HepG2 (cell line): Measurements from ENCODE around the gene SERPINE2. TPM values are rescaled to one million over a fixed set of nuclear protein-coding genes. Genes with fewer than 3 reads are reported as not detected.
A peak's percentile ranks its signal among the peaks of the same experiment; 100 is the strongest.

Experiments used
- BCLAF1 ChIP-seq: fragments of 450-650 bp; IDR thresholded peaks from 2 replicates; pipeline ENCODE4 v1.6.1; 2017; ENCODE audit warnings: mild to moderate bottlenecking
- BRCA1 ChIP-seq: sonication (generic); formaldehyde crosslinking; IDR thresholded peaks from 2 replicates; pipeline ENCODE4 v1.4.0; 2020; ENCODE audit warnings: missing genetic modification reagents
- HES4 ChIP-seq: sonication (generic); formaldehyde crosslinking; IDR thresholded peaks from 2 replicates; pipeline ENCODE4 v1.9.0; 2021; ENCODE audit warnings: mild to moderate bottlenecking, missing genetic modification reagents, borderline replicate concordance
- HMG20B ChIP-seq: conservative IDR thresholded peaks from 2 replicates; pipeline ENCODE4 v1.6.1; 2016; ENCODE audit warnings: missing genetic modification reagents, missing compliant biosample characterization
- KDM6A ChIP-seq: IDR thresholded peaks from 2 replicates; pipeline ENCODE4 v1.6.1; 2016; ENCODE audit warnings: low read depth
- KLF15 ChIP-seq: sonication (generic); formaldehyde crosslinking; IDR thresholded peaks from 2 replicates; pipeline ENCODE4 v1.8.1; 2023; ENCODE audit warnings: borderline replicate concordance, mild to moderate bottlenecking, inconsistent platforms, missing genetic modification reagents, mixed read lengths
- LBX2 ChIP-seq: sonication (generic); formaldehyde crosslinking; IDR thresholded peaks from 2 replicates; pipeline ENCODE4 v1.5.0; 2020; ENCODE audit warnings: missing genetic modification reagents, mild to moderate bottlenecking, borderline replicate concordance
- NR1H2 ChIP-seq: sonication (generic); formaldehyde crosslinking; IDR thresholded peaks from 2 replicates; pipeline ENCODE4 v1.8.1; 2022; ENCODE audit warnings: low read depth, missing genetic modification reagents, borderline replicate concordance
- RBM22 ChIP-seq: fragments of 200-400 bp; formaldehyde crosslinking; optimal IDR thresholded peaks from 2 replicates; pipeline ENCODE3; 2017; ENCODE audit warnings: mild to moderate bottlenecking, low read length, moderate library complexity
- ZNF607 ChIP-seq: sonication (generic); formaldehyde crosslinking; IDR thresholded peaks from 2 replicates; pipeline ENCODE4 v1.5.1; 2020; ENCODE audit warnings: missing genetic modification reagents, mild to moderate bottlenecking, borderline replicate concordance
- ZNF720 ChIP-seq: sonication (generic); formaldehyde crosslinking; IDR thresholded peaks from 2 replicates; pipeline ENCODE4 v1.4.0; 2020; ENCODE audit warnings: missing genetic modification reagents
- ZNF747 ChIP-seq: sonication (generic); formaldehyde crosslinking; IDR thresholded peaks from 2 replicates; pipeline ENCODE4 v1.8.1; 2023; ENCODE audit warnings: missing genetic modification reagents, mild to moderate bottlenecking, borderline replicate concordance
- ZNF784 ChIP-seq: sonication (generic); formaldehyde crosslinking; IDR thresholded peaks from 2 replicates; pipeline ENCODE4 v1.5.1; 2020; ENCODE audit warnings: missing genetic modification reagents, mild to moderate bottlenecking, borderline replicate concordance
- polyA plus RNA-seq, 8 experiments: library from polyadenylated mRNA; depleted of rRNA in 3 of 8; stranded (reverse) in 7 of 8; unstranded in 1 of 8; fragments of >200 nt; fragmentation: Illumina TruSeq in 4 of 8; extraction: Trizol in 4 of 8; gene quantifications; 2 replicates each; pipeline versions ENCODE4 v1.2.1 to v1.2.3, GENCODE V29; 2011 to 2016; ENCODE audit warnings: low read depth in 4 of 8, missing spikeins in 1 of 8, mixed read lengths in 1 of 8; ENCODE audit not compliant: insufficient read depth in 1 of 8
- total RNA-seq, 5 experiments: library from RNA; depleted of rRNA; stranded (reverse); fragments of >200 nt; fragmentation: Illumina TruSeq; extraction: Trizol; gene quantifications; 2 replicates each; pipeline ENCODE4 v1.2.3, GENCODE V29; 2016; ENCODE audit warnings: low read depth in 1 of 5
- TF ChIP-seq, protein P1 (sequence below): sonication (generic); formaldehyde crosslinking; IDR thresholded peaks from 2 replicates; pipeline ENCODE4 v1.9.0; 2021; ENCODE audit warnings: missing genetic modification reagents, borderline replicate concordance
- TF ChIP-seq, protein P2 (sequence below): sonication (generic); formaldehyde crosslinking; IDR thresholded peaks from 2 replicates; pipeline ENCODE4 v1.5.1; 2020; ENCODE audit warnings: mild to moderate bottlenecking, missing genetic modification reagents
- TF ChIP-seq, protein P3 (sequence below): sonication (generic); formaldehyde crosslinking; IDR thresholded peaks from 2 replicates; pipeline ENCODE4 v1.4.0; 2020; ENCODE audit warnings: missing genetic modification reagents

Gene SERPINE2
- total and polyA plus RNA-seq, 2 of the 13 experiments (the other 11 are each of a cell fraction or from before 2014, with no cell fraction given), result 7.9 to 18.1 TPM

- TF ChIP-seq, protein P1, sequence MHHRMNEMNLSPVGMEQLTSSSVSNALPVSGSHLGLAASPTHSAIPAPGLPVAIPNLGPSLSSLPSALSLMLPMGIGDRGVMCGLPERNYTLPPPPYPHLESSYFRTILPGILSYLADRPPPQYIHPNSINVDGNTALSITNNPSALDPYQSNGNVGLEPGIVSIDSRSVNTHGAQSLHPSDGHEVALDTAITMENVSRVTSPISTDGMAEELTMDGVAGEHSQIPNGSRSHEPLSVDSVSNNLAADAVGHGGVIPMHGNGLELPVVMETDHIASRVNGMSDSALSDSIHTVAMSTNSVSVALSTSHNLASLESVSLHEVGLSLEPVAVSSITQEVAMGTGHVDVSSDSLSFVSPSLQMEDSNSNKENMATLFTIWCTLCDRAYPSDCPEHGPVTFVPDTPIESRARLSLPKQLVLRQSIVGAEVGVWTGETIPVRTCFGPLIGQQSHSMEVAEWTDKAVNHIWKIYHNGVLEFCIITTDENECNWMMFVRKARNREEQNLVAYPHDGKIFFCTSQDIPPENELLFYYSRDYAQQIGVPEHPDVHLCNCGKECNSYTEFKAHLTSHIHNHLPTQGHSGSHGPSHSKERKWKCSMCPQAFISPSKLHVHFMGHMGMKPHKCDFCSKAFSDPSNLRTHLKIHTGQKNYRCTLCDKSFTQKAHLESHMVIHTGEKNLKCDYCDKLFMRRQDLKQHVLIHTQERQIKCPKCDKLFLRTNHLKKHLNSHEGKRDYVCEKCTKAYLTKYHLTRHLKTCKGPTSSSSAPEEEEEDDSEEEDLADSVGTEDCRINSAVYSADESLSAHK (CRISPR knock-in tag), result 0 out of 2 replicates have a peak, but pooled peaks have one; percentile 64
- TF ChIP-seq, protein P2, sequence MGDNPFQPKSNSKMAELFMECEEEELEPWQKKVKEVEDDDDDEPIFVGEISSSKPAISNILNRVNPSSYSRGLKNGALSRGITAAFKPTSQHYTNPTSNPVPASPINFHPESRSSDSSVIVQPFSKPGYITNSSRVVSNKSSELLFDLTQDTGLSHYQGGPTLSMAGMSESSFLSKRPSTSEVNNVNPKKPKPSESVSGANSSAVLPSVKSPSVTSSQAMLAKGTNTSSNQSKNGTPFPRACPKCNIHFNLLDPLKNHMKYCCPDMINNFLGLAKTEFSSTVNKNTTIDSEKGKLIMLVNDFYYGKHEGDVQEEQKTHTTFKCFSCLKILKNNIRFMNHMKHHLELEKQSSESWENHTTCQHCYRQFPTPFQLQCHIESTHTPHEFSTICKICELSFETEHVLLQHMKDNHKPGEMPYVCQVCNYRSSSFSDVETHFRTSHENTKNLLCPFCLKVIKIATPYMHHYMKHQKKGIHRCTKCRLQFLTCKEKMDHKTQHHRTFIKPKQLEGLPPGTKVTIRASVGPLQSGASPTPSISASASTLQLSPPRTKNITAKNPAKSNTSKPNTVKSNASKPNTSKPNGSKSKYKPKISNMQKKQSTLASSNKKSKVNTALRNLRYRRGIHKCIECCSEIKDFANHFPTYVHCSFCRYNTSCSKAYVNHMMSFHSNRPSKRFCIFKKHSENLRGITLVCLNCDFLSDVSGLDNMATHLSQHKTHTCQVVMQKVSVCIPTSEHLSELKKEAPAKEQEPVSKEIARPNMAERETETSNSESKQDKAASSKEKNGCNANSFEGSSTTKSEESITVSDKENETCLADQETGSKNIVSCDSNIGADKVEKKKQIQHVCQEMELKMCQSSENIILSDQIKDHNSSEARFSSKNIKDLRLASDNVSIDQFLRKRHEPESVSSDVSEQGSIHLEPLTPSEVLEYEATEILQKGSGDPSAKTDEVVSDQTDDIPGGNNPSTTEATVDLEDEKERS, result peak; percentile 88; the same call in 1 of the 2 replicates
- 0 out of 2 replicates have a peak, but pooled peaks have one; percentile 51 for TF ChIP-seq NR1H2 (CRISPR knock-in tag)
- TF ChIP-seq RBM22, result no peak
- TF ChIP-seq LBX2 (CRISPR knock-in tag), result no peak; the same call in 1 of the 2 replicates
- TF ChIP-seq KLF15 (CRISPR knock-in tag), result no peak
- TF ChIP-seq ZNF784 (CRISPR knock-in tag), result peak; percentile 85
- 0 out of 2 replicates have a peak, but pooled peaks have one; percentile 39 for TF ChIP-seq KDM6A (CRISPR knock-in tag)
- peak; percentile 85 for TF ChIP-seq HES4 (CRISPR knock-in tag)
- TF ChIP-seq HMG20B (CRISPR knock-in tag), result peak; percentile 84
- TF ChIP-seq BCLAF1, result no peak
- peak; percentile 94 for TF ChIP-seq ZNF607 (CRISPR knock-in tag)
- TF ChIP-seq BRCA1 (CRISPR knock-in tag), result peak; percentile 76; the same call in 1 of the 2 replicates
- peak; percentile 95 for TF ChIP-seq ZNF747 (CRISPR knock-in tag)
- no peak for TF ChIP-seq ZNF720 (CRISPR knock-in tag)
- TF ChIP-seq, protein P3, sequence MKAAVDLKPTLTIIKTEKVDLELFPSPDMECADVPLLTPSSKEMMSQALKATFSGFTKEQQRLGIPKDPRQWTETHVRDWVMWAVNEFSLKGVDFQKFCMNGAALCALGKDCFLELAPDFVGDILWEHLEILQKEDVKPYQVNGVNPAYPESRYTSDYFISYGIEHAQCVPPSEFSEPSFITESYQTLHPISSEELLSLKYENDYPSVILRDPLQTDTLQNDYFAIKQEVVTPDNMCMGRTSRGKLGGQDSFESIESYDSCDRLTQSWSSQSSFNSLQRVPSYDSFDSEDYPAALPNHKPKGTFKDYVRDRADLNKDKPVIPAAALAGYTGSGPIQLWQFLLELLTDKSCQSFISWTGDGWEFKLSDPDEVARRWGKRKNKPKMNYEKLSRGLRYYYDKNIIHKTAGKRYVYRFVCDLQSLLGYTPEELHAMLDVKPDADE, result peak; percentile 78
Measured at GRCh38 chr2:223944703-223945531, 94.2 kb downstream of the SERPINE2 start, which contains the start of gene WDFY1 (continued).
